Measurements from ENCODE around the gene RND2. TPM values are rescaled to one million over a fixed set of nuclear protein-coding genes. Genes with fewer than 3 reads are reported as not detected.

RND2 gene
- total RNA-seq, result 0.49 TPM in 1 of 2 replicates, not detected in the other

DNA sequence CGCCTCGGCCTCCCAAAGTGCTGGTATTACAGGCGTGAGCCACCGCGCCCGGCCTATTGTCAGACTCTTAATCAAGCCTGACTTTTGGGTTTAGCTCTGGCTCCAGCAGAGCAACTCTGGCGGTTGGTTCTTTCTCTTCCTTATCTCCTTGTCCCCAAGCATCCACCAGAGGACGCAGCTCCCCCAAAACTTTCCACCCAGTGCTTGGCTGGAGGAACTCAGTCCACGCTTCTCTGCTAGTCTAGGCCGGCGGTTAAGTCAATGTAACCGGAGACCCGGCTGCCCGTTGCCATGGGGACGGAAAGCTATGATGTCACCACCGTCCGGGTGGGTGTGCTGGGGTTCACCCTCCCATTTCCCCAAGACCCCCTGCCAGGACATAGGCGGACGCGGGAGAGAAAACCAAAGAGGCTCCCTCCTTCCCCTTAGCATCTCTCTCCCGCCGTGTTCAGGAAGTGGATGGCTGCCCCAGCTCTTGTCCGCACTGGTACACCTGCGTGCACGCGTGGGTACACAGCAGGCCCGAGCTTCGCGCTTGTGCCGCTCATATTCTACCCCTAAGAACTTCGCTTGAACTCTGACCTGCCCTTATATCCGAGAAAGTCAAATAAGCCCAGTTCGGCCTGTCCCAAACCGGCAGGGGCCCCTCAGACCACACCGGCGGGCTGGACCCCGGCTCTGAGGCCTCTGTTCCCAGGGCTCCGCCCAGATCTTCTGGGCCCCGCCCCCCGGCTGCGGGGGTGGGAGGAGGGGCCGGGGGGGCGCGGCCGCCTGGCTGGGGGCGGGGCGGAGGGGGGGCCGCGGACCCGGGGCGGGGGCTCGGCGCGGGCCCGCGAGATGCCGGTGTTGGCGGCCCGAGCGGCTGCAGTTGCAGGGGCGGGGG is at the start of gene RND2:
Gene RND2, plus strand, starts transcription at position 825 of the 883 bp plus-strand sequence. CDS start 117 bp downstream, outside the sequence.

GRCh38 chr17:42979511-42980273 is 45.3 kb upstream of the RND2 start, which contains the start of gene PTGES3L:
Gene PTGES3L (minus strand): TSS chr17:42980080. CDS start chr17:42980053, 27 bp downstream.

GRCh38 chr17:42980274-42980765 is 44.7 kb upstream of the RND2 start, which contains the start of gene RUNDC1:
Gene RUNDC1 (plus strand): TSS chr17:42980565. CDS start chr17:42980577, 12 bp downstream.

DNA sequence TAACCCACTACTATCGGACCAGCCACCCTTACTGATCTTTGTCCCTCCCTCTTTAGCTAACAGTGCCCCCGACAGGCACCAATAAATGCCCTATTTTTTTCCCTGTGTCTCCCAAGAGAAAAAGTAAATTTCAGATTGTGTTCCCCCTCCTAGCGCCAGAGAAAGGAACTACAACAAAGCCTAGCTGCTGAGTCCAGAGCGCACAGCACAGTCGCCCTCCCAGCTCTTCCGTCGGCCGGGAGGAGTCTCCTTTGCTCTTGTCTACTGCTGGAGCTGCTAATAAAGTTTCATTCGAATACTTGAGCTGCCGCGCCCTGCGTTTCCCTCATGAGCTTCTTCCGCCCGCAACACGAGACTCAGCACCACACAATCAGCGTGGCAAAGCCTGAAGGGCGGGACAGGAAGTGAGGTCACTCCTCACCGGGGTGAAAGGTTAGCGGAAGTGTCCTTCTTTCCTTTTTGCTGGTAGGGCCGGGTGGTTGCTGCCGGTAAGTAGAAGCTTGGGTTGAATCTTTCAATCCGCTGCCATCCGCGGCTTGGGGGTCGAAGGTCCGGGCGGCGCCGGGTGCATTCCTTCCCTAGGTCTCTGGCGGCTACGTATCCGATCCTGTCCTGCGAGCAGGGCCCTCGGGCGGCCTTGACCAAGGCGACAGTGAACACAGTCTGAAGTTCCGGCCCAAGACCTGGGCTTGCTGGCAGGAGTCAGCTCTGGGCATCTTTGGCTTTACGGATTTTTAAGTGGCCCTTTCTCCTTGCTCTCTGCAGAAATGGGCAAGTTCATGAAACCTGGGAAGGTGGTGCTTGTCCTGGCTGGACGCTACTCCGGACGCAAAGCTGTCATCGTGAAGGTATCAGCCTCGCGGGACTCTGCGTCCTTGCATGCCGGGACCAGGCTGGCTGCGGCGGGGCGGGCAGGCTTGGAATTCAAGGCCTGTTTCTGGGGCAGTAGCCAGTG is 26.8 kb upstream of the RND2 start, which contains the start of gene RPL27:
Gene RPL27, plus strand, starts transcription at position 436 of the 955 bp plus-strand sequence. Its CDS starts 332 bp downstream, at position 768.

DNA sequence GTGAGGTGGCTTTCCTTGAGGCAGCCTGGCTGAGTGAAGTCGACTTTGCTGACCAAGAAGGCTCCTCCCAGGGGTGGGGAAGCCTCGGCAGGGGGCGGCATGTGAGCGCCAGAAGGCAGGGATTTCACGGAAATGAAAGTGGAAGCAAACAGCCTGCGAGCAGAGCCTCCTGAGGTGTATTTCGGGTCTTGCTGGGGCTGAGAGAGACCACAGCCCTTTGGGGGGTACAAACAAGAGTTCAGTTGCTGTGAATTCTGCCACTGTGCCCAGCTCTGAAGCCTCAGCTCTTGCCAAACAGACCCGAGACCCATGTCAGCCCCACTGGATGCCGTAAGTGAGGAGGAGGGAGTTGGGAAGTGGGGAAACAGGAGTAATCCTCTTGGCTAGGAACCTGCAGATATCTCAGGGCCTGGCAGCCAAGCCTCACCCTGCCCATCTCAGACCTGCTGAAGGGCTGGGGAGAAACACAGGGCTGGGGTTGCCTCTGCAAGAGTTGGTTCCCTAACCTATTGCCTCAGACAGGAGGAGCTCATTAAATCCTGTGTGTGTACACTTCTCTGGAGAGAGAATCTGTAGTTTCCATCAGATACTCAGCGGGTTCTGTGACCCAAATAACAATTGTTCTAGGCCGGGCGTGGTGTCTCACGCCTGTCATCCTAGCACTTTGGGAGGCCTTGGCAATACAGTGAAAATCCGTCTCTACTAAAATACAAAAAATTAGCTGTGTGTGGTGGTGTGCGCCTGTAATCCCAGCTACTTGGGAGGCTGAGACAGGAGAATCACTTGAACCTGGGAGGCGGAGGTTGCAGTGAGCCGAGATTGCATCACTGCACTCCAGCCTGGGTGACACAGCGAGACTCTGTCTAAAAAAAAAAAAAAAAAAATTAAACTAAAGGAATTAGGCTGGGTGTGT is 18.1 kb upstream of the RND2 start, which contains the start of gene IFI35:
Gene IFI35, plus strand, starts transcription at position 146 of the 913 bp plus-strand sequence. Its CDS starts 164 bp downstream, at position 310.

GRCh38 chr17:43021741-43022512 is 3.1 kb upstream of the RND2 start, which contains the start of gene VAT1:
Gene VAT1 (minus strand): TSS chr17:43022385. CDS start chr17:43022322, 63 bp downstream.

Other genes with a start within 250 kb of the RND2 start
- gene WNK4, start 244.6 kb upstream of the RND2 start, total RNA-seq, result 2.0 and 4.1 TPM in 2 replicates
- 64.2 and 69.5 TPM in 2 replicates for gene COA3, start 226.5 kb upstream of the RND2 start, total RNA-seq
- gene CNTD1, start 226.4 kb upstream of the RND2 start, total RNA-seq, result not detected in 2 replicates
- 68.6 and 74.5 TPM in 2 replicates for gene BECN1, start 200.9 kb upstream of the RND2 start, total RNA-seq
- gene PSME3, start 191.8 kb upstream of the RND2 start, total RNA-seq, result 67.7 and 107 TPM in 2 replicates
- 0.65 TPM in 1 of 2 replicates, not detected in the other for gene AOC2, start 180.7 kb upstream of the RND2 start, total RNA-seq
- gene AOC3, start 174.0 kb upstream of the RND2 start, total RNA-seq, result not detected in 2 replicates
- not detected in 2 replicates for gene G6PC1, start 124.4 kb upstream of the RND2 start, total RNA-seq
- gene AARSD1, start 60.8 kb upstream of the RND2 start, total RNA-seq, result 23.5 and 32.2 TPM in 2 replicates
- not detected in 2 replicates for gene PTGES3L, start 45.2 kb upstream of the RND2 start, total RNA-seq
- 7.6 and 9.0 TPM in 2 replicates for gene RUNDC1, start 44.7 kb upstream of the RND2 start, total RNA-seq
- gene RPL27, start 26.8 kb upstream of the RND2 start, total RNA-seq, result 1,314 and 1,460 TPM in 2 replicates
- gene IFI35, start 18.4 kb upstream of the RND2 start, total RNA-seq, result 40.6 and 44.4 TPM in 2 replicates
- gene VAT1, start 2.8 kb upstream of the RND2 start, total RNA-seq, result 194 and 208 TPM in 2 replicates
- 5.0 and 6.3 TPM in 2 replicates for gene BRCA1, start 100.1 kb downstream of the RND2 start, total RNA-seq
- gene NBR1, start 146.0 kb downstream of the RND2 start, total RNA-seq, result 81.1 and 81.3 TPM in 2 replicates
- gene TMEM106A, start 186.6 kb downstream of the RND2 start, total RNA-seq, result 3.9 and 5.1 TPM in 2 replicates
- not detected in 2 replicates for gene CCDC200, start 203.4 kb downstream of the RND2 start, total RNA-seq
- not detected in 2 replicates for gene RNU2-1, start 208.7 kb downstream of the RND2 start, total RNA-seq